ENCODE measurements around the gene ACCSL.

ACCSL gene

DNA sequence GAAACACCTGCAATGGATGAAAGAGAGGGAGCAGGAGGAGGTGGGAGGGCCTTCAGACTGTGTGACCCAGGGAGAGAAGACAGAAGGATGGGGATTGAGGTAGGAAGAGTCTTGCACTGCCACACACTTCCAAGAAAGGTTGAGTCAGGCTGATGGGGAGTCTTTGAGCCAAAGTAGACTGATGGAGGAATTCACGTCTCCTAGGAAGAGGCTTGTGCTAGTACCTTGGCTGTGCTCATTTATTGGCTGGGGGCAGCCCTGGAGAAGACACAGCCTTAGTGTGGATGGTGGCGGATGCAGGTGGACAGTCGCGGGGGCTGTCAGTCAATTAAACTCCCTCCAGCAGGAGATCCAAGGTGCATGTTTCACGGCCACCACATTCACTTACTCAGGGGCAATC, 16.2 kb upstream of the ACCSL start:
- no peak overlapping the region for H3K4me3 ChIP-seq (ENCODE audit: low read length in 2 of 2)
- no peak overlapping the region for H3K9ac ChIP-seq (ENCODE audit: low read depth in 1 of 2, low read length in 2 of 2)
- H3K27me3 ChIP-seq (ENCODE audit: control insufficient read depth in 2 of 2, insufficient read depth in 2 of 2, low read length in 2 of 2) = peaks cover 2 to 4% of the 10 kb centered on the region in 2 donors
- H3K36me3 ChIP-seq (ENCODE audit: control insufficient read depth in 2 of 2, insufficient read depth in 2 of 2, low read length in 2 of 2) = no peaks in the 10 kb centered on the region
- no peaks in the 10 kb centered on the region for H3K9me3 ChIP-seq (ENCODE audit: control insufficient read depth in 2 of 2, low read length in 2 of 2)
- peaks cover 0 to 2% of the 10 kb centered on the region in 2 donors for H3K4me1 ChIP-seq (ENCODE audit: control insufficient read depth in 2 of 2, insufficient read depth in 2 of 2, low read length in 2 of 2)
- H3K27ac ChIP-seq (ENCODE audit: low read depth in 2 of 2, low read length in 2 of 2) = peak overlapping the region in 1 of 2 donors; percentile 40

- H3K4me3 ChIP-seq (ENCODE audit: low read length in 2 of 2) = no peak overlapping the region
- no peaks in the 10 kb centered on the region for H3K36me3 ChIP-seq (ENCODE audit: control insufficient read depth in 2 of 2, insufficient read depth in 2 of 2, low read length in 2 of 2)
- peaks cover 2 to 4% of the 10 kb centered on the region in 2 donors for H3K27me3 ChIP-seq (ENCODE audit: control insufficient read depth in 2 of 2, insufficient read depth in 2 of 2, low read length in 2 of 2)
- peaks cover 0 to 2% of the 10 kb centered on the region in 2 donors for H3K4me1 ChIP-seq (ENCODE audit: control insufficient read depth in 2 of 2, insufficient read depth in 2 of 2, low read length in 2 of 2)
- no peak overlapping the region for H3K9ac ChIP-seq (ENCODE audit: low read depth in 1 of 2, low read length in 2 of 2)
- H3K27ac ChIP-seq (ENCODE audit: low read depth in 2 of 2, low read length in 2 of 2) = peak overlapping the region in 1 of 2 donors; percentile 19
- H3K9me3 ChIP-seq (ENCODE audit: control insufficient read depth in 2 of 2, low read length in 2 of 2) = no peaks in the 10 kb centered on the region
Measured at GRCh38 chr11:44032299-44033085, 15.3 kb upstream of the ACCSL start.

GRCh38 chr11:44033411-44033850, 14.3 kb upstream of the ACCSL start:
- Histone ChIP-seq H3K9me3 (ENCODE audit: control insufficient read depth in 2 of 2, low read length in 2 of 2) (no peaks in the 10 kb centered on the region), H3K27ac (ENCODE audit: low read depth in 2 of 2, low read length in 2 of 2) (peak overlapping the region in 1 of 2 donors; percentile 19), H3K9ac (ENCODE audit: low read depth in 1 of 2, low read length in 2 of 2) (no peak overlapping the region), H3K4me1 (ENCODE audit: control insufficient read depth in 2 of 2, insufficient read depth in 2 of 2, low read length in 2 of 2) (peaks cover 0 to 2% of the 10 kb centered on the region in 2 donors), H3K4me3 (ENCODE audit: low read length in 2 of 2) (no peak overlapping the region), H3K36me3 (ENCODE audit: control insufficient read depth in 2 of 2, insufficient read depth in 2 of 2, low read length in 2 of 2) (no peaks in the 10 kb centered on the region), H3K27me3 (ENCODE audit: control insufficient read depth in 2 of 2, insufficient read depth in 2 of 2, low read length in 2 of 2) (peaks cover 1 to 4% of the 10 kb centered on the region in 2 donors)

- Histone ChIP-seq H3K27ac (ENCODE audit: low read depth in 2 of 2, low read length in 2 of 2) (no peak overlapping the region), H3K27me3 (ENCODE audit: control insufficient read depth in 2 of 2, insufficient read depth in 2 of 2, low read length in 2 of 2) (peaks cover 0 to 4% of the 10 kb centered on the region in 2 donors), H3K4me3 (ENCODE audit: low read length in 2 of 2) (no peak overlapping the region), H3K36me3 (ENCODE audit: control insufficient read depth in 2 of 2, insufficient read depth in 2 of 2, low read length in 2 of 2) (no peaks in the 10 kb centered on the region), H3K4me1 (ENCODE audit: control insufficient read depth in 2 of 2, insufficient read depth in 2 of 2, low read length in 2 of 2) (peaks cover 0 to 2% of the 10 kb centered on the region in 2 donors), H3K9me3 (ENCODE audit: control insufficient read depth in 2 of 2, low read length in 2 of 2) (no peaks in the 10 kb centered on the region), H3K9ac (ENCODE audit: low read depth in 1 of 2, low read length in 2 of 2) (no peak overlapping the region)
Measured at GRCh38 chr11:44033856-44034255, 13.9 kb upstream of the ACCSL start.

DNA sequence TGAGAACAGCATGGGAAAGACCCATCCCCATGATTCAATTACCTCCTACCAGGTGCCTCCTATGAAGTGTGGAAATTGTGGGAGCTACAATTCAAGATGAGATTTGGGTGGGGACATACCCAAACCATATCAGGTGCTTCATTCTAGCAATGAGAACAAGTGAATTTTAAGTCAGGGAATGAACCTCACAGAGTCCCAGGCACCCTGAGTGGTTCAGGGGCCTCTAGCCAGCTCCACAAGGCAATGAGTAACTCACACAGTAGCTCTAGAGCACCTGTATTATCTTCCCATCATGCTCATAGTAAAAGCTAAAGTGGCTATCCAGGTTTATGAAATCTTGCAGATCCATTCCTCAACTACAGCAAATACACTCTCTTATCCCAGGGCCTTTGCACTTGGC, 13.1 kb upstream of the ACCSL start:
- H3K4me1 ChIP-seq (ENCODE audit: control insufficient read depth in 2 of 2, insufficient read depth in 2 of 2, low read length in 2 of 2) = peaks cover 0 to 2% of the 10 kb centered on the region in 2 donors
- no peaks in the 10 kb centered on the region for H3K36me3 ChIP-seq (ENCODE audit: control insufficient read depth in 2 of 2, insufficient read depth in 2 of 2, low read length in 2 of 2)
- H3K9me3 ChIP-seq (ENCODE audit: control insufficient read depth in 2 of 2, low read length in 2 of 2) = no peaks in the 10 kb centered on the region
- no peak overlapping the region for H3K9ac ChIP-seq (ENCODE audit: low read depth in 1 of 2, low read length in 2 of 2)
- H3K4me3 ChIP-seq (ENCODE audit: low read length in 2 of 2) = no peak overlapping the region
- H3K27ac ChIP-seq (ENCODE audit: low read depth in 2 of 2, low read length in 2 of 2) = no peak overlapping the region
- H3K27me3 ChIP-seq (ENCODE audit: control insufficient read depth in 2 of 2, insufficient read depth in 2 of 2, low read length in 2 of 2) = no peaks in the 10 kb centered on the region

- no peak overlapping the region for H3K27ac ChIP-seq (ENCODE audit: low read depth in 2 of 2, low read length in 2 of 2)
- H3K9ac ChIP-seq (ENCODE audit: low read depth in 1 of 2, low read length in 2 of 2) = no peak overlapping the region
- no peaks in the 10 kb centered on the region for H3K36me3 ChIP-seq (ENCODE audit: control insufficient read depth in 2 of 2, insufficient read depth in 2 of 2, low read length in 2 of 2)
- H3K4me3 ChIP-seq (ENCODE audit: low read length in 2 of 2) = no peak overlapping the region
- no peaks in the 10 kb centered on the region for H3K9me3 ChIP-seq (ENCODE audit: control insufficient read depth in 2 of 2, low read length in 2 of 2)
- no peaks in the 10 kb centered on the region for H3K27me3 ChIP-seq (ENCODE audit: control insufficient read depth in 2 of 2, insufficient read depth in 2 of 2, low read length in 2 of 2)
- peaks cover 0 to 2% of the 10 kb centered on the region in 2 donors for H3K4me1 ChIP-seq (ENCODE audit: control insufficient read depth in 2 of 2, insufficient read depth in 2 of 2, low read length in 2 of 2)
Measured at GRCh38 chr11:44036811-44037657, 10.7 kb upstream of the ACCSL start.

DNA sequence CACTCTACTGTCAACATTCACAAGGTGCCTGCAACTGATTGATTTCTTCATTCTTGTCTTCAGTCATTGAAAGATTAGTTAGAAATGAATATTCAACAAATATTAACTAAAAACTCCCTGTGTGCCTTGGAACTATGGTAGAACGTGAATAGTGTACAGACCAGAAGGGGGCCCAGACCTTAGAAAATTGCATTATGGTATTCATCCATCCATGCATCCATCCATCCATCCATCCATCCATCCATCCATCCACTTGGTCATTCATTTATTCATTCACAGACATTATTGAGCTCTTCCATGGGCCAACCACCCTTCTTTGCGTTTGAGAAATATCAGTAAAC, 10.2 kb upstream of the ACCSL start:
- Histone ChIP-seq H3K27ac (ENCODE audit: low read depth in 2 of 2, low read length in 2 of 2) (no peak overlapping the region), H3K9me3 (ENCODE audit: control insufficient read depth in 2 of 2, low read length in 2 of 2) (no peaks in the 10 kb centered on the region), H3K4me1 (ENCODE audit: control insufficient read depth in 2 of 2, insufficient read depth in 2 of 2, low read length in 2 of 2) (peaks cover 0 to 2% of the 10 kb centered on the region in 2 donors), H3K36me3 (ENCODE audit: control insufficient read depth in 2 of 2, insufficient read depth in 2 of 2, low read length in 2 of 2) (no peaks in the 10 kb centered on the region), H3K4me3 (ENCODE audit: low read length in 2 of 2) (no peak overlapping the region), H3K9ac (ENCODE audit: low read depth in 1 of 2, low read length in 2 of 2) (no peak overlapping the region), H3K27me3 (ENCODE audit: control insufficient read depth in 2 of 2, insufficient read depth in 2 of 2, low read length in 2 of 2) (no peaks in the 10 kb centered on the region)

DNA sequence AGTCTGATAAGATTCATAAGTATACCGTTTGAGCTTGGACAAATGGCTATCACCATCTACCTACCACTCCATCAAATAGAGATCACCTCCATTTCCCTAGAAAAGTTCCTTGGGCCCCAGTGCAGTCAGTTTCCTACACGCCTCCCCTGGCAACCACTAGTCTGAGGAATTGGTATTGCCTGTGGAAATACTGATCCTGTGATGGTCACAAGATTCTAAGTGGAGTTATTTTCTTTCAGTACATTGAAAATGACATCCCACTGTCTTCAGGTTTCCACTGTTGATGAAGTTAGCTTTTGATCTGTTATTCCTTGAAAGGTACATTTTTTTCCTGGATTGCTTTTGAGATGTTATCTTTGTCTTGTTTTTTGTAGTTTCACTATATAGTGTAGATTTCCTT, 4.6 kb upstream of the ACCSL start:
- Histone ChIP-seq H3K36me3 (ENCODE audit: control insufficient read depth in 2 of 2, insufficient read depth in 2 of 2, low read length in 2 of 2) (no peaks in the 10 kb centered on the region), H3K27me3 (ENCODE audit: control insufficient read depth in 2 of 2, insufficient read depth in 2 of 2, low read length in 2 of 2) (no peaks in the 10 kb centered on the region), H3K27ac (ENCODE audit: low read depth in 2 of 2, low read length in 2 of 2) (no peak overlapping the region), H3K4me1 (ENCODE audit: control insufficient read depth in 2 of 2, insufficient read depth in 2 of 2, low read length in 2 of 2) (no peaks in the 10 kb centered on the region), H3K4me3 (ENCODE audit: low read length in 2 of 2) (no peak overlapping the region), H3K9me3 (ENCODE audit: control insufficient read depth in 2 of 2, low read length in 2 of 2) (no peaks in the 10 kb centered on the region), H3K9ac (ENCODE audit: low read depth in 1 of 2, low read length in 2 of 2) (no peak overlapping the region)

DNA sequence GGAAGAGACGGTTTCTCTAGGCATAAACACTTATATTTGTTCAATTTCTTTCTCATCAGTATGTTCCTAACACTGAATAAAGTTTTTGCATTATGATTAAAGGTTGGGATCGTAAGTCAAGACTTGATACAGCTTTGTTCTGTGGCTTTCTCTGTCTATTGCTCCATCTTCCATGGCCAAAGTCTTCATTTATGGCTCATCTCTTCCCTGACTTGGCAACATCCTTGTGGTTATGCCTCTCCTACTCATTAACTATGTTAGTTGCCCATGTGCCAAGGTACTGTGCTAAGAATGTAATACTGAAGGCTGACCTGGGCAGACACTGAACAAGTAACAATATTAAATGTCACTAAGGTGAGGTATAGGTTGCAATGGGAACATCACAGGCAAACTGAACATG, 1.6 kb upstream of the ACCSL start:
- Histone ChIP-seq H3K27me3 (ENCODE audit: control insufficient read depth in 2 of 2, insufficient read depth in 2 of 2, low read length in 2 of 2) (no peaks in the 10 kb centered on the region), H3K4me1 (ENCODE audit: control insufficient read depth in 2 of 2, insufficient read depth in 2 of 2, low read length in 2 of 2) (no peaks in the 10 kb centered on the region), H3K27ac (ENCODE audit: low read depth in 2 of 2, low read length in 2 of 2) (no peak overlapping the region), H3K9ac (ENCODE audit: low read depth in 1 of 2, low read length in 2 of 2) (no peak overlapping the region), H3K36me3 (ENCODE audit: control insufficient read depth in 2 of 2, insufficient read depth in 2 of 2, low read length in 2 of 2) (no peaks in the 10 kb centered on the region), H3K4me3 (ENCODE audit: low read length in 2 of 2) (no peak overlapping the region), H3K9me3 (ENCODE audit: control insufficient read depth in 2 of 2, low read length in 2 of 2) (no peaks in the 10 kb centered on the region)

DNA sequence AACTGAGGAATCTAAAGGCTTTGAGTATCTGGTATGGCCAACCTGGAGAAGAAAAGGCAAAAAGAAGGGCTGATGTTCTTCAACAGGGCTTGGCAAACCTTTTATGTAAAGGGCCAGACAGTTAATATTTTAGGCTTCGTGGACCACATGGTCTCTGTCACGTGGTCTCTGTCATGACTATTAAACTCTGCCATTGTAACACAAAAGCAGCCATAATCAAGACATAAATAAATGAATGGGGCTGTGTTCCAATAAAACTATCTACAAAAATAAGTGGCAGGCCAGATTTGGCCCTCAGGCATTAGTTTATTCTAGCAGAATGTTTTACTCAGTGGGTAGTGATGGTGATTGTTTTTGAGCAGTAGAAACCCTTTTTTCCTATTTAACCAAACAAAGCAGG, 483 bp upstream of the ACCSL start:
- H3K4me3 ChIP-seq (ENCODE audit: low read length in 2 of 2) = no peak overlapping the region
- H3K27ac ChIP-seq (ENCODE audit: low read depth in 2 of 2, low read length in 2 of 2) = no peak overlapping the region
- H3K36me3 ChIP-seq (ENCODE audit: control insufficient read depth in 2 of 2, insufficient read depth in 2 of 2, low read length in 2 of 2) = no peaks in the 10 kb centered on the region
- H3K9me3 ChIP-seq (ENCODE audit: control insufficient read depth in 2 of 2, low read length in 2 of 2) = no peaks in the 10 kb centered on the region
- no peaks in the 10 kb centered on the region for H3K27me3 ChIP-seq (ENCODE audit: control insufficient read depth in 2 of 2, insufficient read depth in 2 of 2, low read length in 2 of 2)
- H3K4me1 ChIP-seq (ENCODE audit: control insufficient read depth in 2 of 2, insufficient read depth in 2 of 2, low read length in 2 of 2) = no peaks in the 10 kb centered on the region
- no peak overlapping the region for H3K9ac ChIP-seq (ENCODE audit: low read depth in 1 of 2, low read length in 2 of 2)
